Stimulated activated CD4-positive, alpha-beta T cell treated with anti-CD3 and anti-CD28 coated beads, TNF-alpha, amount 100 ng/mL, for 24 hours (primary cell): ENCODE measurements around the gene STAMBPL1.
"Not testable (repeated sequence)": the region's sequence is repeated elsewhere in the genome, so short reads cannot be mapped to it uniquely, and the experiment has no call there.

Experiments
- DNase-seq, 3 experiments: peaks; one replicate each; pipeline ENCODE4 v3.0.0-alpha.2; 2020; ENCODE audit warnings: low read depth in 3 of 3

STAMBPL1 gene

GRCh38 chr10:88919041-88919440 lies 39.0 kb downstream of the STAMBPL1 start:
- DNase-seq = no peak

- no peak for DNase-seq
These were observed 40.2 kb downstream of the STAMBPL1 start for GRCh38 chr10:88920198-88920597.

- no peak for DNase-seq
These were observed 41.0 kb downstream of the STAMBPL1 start for GRCh38 chr10:88920986-88921593.

GRCh38 chr10:88922041-88922440 lies 42.0 kb downstream of the STAMBPL1 start:
- no peak for DNase-seq

- no peak for DNase-seq
These were observed 43.5 kb downstream of the STAMBPL1 start for GRCh38 chr10:88923520-88923919.

- no peak for DNase-seq
These were observed 46.7 kb downstream of the STAMBPL1 start for GRCh38 chr10:88926566-88927415.

- no peak for DNase-seq
These were observed 47.3 kb downstream of the STAMBPL1 start for GRCh38 chr10:88927416-88927690.

GRCh38 chr10:88928254-88928653 lies 48.2 kb downstream of the STAMBPL1 start:
- no peak for DNase-seq

GRCh38 chr10:88931548-88931947 lies 51.5 kb downstream of the STAMBPL1 start:
- no peak for DNase-seq

- not testable (repeated sequence) for DNase-seq
These were observed 52.0 kb downstream of the STAMBPL1 start for GRCh38 chr10:88932029-88932428.

- DNase-seq = peak; percentile 10 to 21 (median 18)
These were observed 52.7 kb downstream of the STAMBPL1 start for GRCh38 chr10:88932539-88933256.

- DNase-seq = no peak
These were observed 53.5 kb downstream of the STAMBPL1 start for GRCh38 chr10:88933564-88933963.

- peak; percentile 49 to 66 (median 51) for DNase-seq
These were observed 55.0 kb downstream of the STAMBPL1 start for GRCh38 chr10:88934900-88935672.

- DNase-seq = no peak
These were observed 56.6 kb downstream of the STAMBPL1 start for GRCh38 chr10:88936656-88937055.

- DNase-seq = no peak
These were observed 58.0 kb downstream of the STAMBPL1 start for GRCh38 chr10:88938039-88938438.

- DNase-seq = no peak
These were observed 58.9 kb downstream of the STAMBPL1 start for GRCh38 chr10:88938938-88939337.

- no peak for DNase-seq
These were observed 61.0 kb downstream of the STAMBPL1 start for GRCh38 chr10:88941026-88941425.

GRCh38 chr10:88943778-88944177 lies 63.7 kb downstream of the STAMBPL1 start:
- DNase-seq = no peak

GRCh38 chr10:88944813-88945212 lies 64.8 kb downstream of the STAMBPL1 start:
- DNase-seq = no peak

- no peak for DNase-seq
These were observed 66.2 kb downstream of the STAMBPL1 start for GRCh38 chr10:88946200-88946599.

- no peak for DNase-seq
These were observed 67.0 kb downstream of the STAMBPL1 start for GRCh38 chr10:88946965-88947590.

- no peak for DNase-seq
These were observed 69.0 kb downstream of the STAMBPL1 start for GRCh38 chr10:88949051-88949450.
